ENCODE results near the gene NEK7. TPM values are rescaled to one million over a fixed set of nuclear protein-coding genes. Genes with fewer than 3 reads are reported as not detected.
"Not testable (repeated sequence)": the region's sequence is repeated elsewhere in the genome, so short reads cannot be mapped to it uniquely, and the experiment has no call there.

Gene NEK7
- total RNA-seq (2014; rRNA removed; shearing (Covaris generic)): 13.6 and 15.6 TPM in 2 replicates

DNA sequence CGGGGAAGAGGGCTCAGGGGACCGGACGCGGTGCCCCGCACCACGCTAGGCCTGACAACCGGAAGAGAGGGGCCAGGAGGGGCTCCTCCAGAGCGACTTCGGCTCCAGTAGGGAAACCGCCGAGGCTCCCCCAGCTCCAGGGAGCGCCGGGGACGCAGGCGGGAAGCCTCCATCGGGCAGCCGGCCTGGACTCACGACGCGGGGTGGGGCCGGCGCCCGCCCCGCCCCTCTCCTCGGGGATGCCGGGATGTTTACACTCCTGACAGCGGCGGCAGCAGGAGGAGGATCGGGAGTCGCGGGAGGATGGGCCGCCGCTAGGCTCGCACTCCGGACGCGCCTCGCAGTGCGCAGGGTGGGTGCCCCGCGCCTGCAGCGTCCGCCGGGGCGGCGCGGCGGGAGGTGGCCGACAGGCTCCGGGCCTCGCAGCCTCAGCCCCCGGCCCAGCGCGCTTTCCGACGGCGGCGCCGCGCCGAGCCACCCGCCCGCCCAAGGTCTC is at the start of gene NEK7:
Gene NEK7, plus strand, starts transcription at position 254 of the 496 bp plus-strand sequence. CDS start 75,583 bp downstream, outside the sequence.
- DNase-seq (ENCODE audit: low spot score): peak; percentile 53
- in situ Hi-C loops (cut with HindIII; ENCODE audit: low sequenced_read_pairs): no loop called here

DNA sequence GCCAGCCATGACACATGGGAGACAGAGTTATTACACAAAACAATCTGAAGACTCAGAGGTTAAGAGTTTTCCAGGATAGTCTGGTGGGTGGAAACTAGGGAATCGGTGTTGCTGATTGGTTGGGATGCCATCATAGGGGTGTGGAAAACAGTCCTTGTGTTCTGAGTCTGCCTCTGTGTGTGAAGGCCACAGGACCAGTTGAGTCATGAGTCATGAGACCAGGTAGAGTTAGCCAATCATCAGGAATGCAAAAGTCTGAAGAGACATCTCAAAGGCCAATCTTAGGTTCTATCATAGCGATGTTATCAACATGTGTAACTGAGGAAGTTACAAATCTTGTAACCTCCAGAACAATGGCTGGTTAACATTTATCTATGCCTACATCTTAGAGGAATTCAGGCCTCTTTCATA is 49.7 kb upstream of the NEK7 start:
- DNase-seq (ENCODE audit: low spot score): no peak
- in situ Hi-C loops (cut with HindIII; ENCODE audit: low sequenced_read_pairs): no loop called here

DNA sequence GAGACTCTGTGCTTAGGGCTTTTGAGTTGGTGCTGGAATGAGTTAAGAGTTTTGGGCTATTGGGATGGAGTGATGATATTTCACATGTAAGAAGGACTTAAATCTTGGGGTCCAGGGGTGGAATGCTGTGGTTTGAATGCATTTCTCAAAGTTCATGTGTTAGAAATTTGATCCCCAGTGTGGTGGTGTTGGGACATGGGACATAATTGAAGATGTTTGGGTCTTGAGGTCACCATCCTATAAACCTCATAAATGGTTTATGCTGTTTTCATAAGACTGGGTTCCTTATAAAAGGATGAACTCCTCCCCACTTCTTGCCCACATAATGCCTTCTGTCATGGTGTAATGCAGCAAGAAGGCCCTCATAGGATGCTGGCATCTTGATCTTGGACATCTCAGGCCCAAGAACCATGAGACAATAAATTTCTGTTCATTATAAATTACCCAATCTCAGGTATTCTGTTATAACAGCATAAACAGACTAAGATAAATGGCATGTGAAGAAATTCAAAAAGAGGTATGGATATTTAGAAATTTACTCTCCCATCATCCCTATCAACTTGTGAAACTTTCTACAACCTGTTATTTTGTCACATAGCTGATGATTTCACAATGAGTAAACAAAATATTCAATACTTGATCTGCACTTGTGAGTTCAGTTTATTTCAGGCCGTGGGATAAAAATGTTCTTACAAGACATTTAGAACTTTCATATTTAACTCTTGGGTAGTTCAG is 48.0 kb upstream of the NEK7 start:
- in situ Hi-C loops (cut with HindIII; ENCODE audit: low sequenced_read_pairs): no loop called here
- no peak for DNase-seq (ENCODE audit: low spot score)

GRCh38 chr1:198109371-198109715 is 47.5 kb upstream of the NEK7 start:
- in situ Hi-C loops (cut with HindIII; ENCODE audit: low sequenced_read_pairs): no loop called here
- no peak for DNase-seq (ENCODE audit: low spot score)

- DNase-seq (ENCODE audit: low spot score): no peak
- in situ Hi-C loops (cut with HindIII; ENCODE audit: low sequenced_read_pairs): no loop called here
Measured at GRCh38 chr1:198113342-198113750, 43.5 kb upstream of the NEK7 start.

DNA sequence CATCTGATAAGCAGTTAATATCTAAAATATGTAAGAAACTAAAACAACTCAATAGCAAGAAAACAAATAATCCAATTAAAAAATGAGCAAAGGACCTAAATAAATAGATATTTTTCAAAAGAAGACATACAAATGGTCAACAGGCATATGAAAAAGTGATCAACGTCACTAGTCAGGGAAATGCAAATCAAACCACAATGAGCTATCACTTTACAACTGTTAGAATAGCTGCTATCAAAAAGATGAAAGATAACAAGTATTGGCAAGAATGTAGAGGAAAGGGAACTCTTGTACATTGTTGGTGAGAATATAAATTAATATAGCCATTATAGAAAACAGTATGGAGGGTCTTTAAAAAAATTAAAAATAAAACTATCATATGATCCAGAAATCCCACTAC is 40.7 kb upstream of the NEK7 start:
- in situ Hi-C loops (cut with HindIII; ENCODE audit: low sequenced_read_pairs): no loop called here

GRCh38 chr1:198116469-198116868 is 40.3 kb upstream of the NEK7 start:
- DNase-seq (ENCODE audit: low spot score): no peak
- in situ Hi-C loops (cut with HindIII; ENCODE audit: low sequenced_read_pairs): no loop called here

More for the DNA sequence above, 40.7 kb upstream of the NEK7 start:
- DNase-seq (ENCODE audit: low spot score): no peak

DNA sequence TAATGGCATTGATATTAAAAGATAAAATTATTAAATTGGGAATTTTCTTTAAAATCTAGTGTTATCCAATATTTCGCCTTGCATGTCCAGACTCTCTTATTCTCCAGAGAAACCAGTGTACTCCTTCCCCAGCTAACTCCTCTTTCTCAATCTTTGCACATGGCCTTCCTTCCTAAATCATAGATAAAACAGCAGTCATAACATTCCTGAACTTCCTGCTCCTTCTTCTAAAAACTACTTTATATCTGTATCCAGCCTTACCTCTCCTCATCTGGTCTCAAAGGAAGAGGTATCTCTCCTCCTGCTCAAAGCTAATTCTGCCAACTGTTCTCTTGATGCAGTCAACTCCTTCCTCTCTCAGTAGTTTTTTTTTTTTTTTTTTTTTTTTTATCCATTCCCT is 39.5 kb upstream of the NEK7 start:
- in situ Hi-C loops (cut with HindIII; ENCODE audit: low sequenced_read_pairs): no loop called here
- no peak for DNase-seq (ENCODE audit: low spot score)

DNA sequence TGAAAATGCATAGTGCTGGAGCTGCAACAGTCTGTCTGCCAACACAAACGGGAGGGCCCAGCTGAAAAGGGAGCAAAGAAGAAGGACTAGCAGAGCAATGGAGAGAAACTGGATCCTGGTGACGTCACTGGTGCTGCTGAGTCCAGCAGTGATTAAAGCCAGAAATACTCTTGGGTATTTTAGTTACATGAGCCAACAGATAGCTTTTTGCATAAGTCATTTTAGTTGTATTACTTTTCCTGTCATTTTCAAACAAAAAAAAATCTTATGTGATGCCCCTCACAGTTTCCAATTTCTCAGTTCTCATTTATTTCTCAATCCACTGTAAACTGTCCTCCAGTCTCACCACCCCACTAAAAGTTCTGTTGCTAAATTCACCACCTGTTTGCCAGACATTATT is 38.7 kb upstream of the NEK7 start:
- in situ Hi-C loops (cut with HindIII; ENCODE audit: low sequenced_read_pairs): no loop called here
- no peak for DNase-seq (ENCODE audit: low spot score)

GRCh38 chr1:198119906-198120305 is 36.9 kb upstream of the NEK7 start:
- in situ Hi-C loops (cut with HindIII; ENCODE audit: low sequenced_read_pairs): no loop called here
- DNase-seq (ENCODE audit: low spot score): no peak

DNA sequence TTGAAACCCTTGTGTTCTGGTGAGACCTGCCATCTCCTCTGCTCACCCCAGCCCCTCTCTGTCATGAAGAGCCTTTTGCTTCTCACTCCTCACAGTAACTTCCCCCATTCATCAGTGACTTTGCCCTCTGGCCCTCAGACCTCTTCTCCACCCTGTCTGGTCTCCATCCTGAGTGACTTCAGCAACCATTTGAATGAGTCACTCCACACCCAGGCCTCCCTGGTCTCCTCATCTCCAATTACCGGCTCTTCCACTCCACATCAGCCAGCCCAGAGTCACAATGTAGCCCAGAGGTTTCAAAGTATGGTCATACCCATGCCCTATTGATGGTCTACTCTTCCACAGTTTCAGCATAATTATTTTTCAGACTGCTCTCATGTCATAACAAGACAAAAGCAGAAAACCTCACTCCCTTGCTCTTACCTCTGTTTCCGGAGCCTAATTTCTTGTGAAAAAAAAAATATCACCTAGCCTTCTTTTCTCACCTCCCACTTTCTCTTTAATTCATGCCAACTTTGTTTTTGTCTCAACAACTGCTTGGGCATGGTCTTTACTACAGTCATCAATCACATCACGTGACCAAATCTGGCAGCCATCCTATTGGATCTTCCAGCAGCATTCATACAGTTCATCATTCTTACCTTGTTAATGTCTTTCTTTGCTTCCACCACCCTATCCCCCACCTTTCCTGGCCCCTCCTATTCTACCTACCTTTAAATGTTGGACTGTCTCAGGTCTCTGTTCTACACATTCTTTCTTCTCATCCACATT is 35.6 kb upstream of the NEK7 start:
- no peak for DNase-seq (ENCODE audit: low spot score)
- in situ Hi-C loops (cut with HindIII; ENCODE audit: low sequenced_read_pairs): no loop called here

GRCh38 chr1:198122693-198123092 is 34.1 kb upstream of the NEK7 start:
- DNase-seq (ENCODE audit: low spot score): no peak
- in situ Hi-C loops (cut with HindIII; ENCODE audit: low sequenced_read_pairs): no loop called here

DNA sequence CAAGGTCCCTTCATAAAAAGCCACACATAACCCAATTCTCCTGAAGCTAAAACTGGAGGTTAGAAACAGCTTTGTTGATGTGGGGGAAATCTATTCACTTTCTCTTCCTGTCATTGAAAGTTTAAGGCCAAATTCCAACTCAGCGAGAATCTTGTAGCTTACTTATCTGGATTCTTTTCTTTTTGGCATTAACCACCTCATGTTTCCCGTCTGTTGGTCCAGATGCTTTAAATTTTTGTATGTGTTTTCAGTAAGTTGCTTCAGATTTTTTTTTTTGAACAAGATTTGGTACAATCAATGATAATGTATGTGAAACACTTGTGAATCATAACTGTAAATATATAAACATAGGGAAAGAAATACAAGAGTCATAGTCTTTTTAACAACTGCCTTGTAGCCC is 33.7 kb upstream of the NEK7 start:
- in situ Hi-C loops (cut with HindIII; ENCODE audit: low sequenced_read_pairs): no loop called here
- DNase-seq (ENCODE audit: low spot score): no peak

- no peak for DNase-seq (ENCODE audit: low spot score)
- in situ Hi-C loops (cut with HindIII; ENCODE audit: low sequenced_read_pairs): no loop called here
Measured at GRCh38 chr1:198124673-198125072, 32.1 kb upstream of the NEK7 start.

DNA sequence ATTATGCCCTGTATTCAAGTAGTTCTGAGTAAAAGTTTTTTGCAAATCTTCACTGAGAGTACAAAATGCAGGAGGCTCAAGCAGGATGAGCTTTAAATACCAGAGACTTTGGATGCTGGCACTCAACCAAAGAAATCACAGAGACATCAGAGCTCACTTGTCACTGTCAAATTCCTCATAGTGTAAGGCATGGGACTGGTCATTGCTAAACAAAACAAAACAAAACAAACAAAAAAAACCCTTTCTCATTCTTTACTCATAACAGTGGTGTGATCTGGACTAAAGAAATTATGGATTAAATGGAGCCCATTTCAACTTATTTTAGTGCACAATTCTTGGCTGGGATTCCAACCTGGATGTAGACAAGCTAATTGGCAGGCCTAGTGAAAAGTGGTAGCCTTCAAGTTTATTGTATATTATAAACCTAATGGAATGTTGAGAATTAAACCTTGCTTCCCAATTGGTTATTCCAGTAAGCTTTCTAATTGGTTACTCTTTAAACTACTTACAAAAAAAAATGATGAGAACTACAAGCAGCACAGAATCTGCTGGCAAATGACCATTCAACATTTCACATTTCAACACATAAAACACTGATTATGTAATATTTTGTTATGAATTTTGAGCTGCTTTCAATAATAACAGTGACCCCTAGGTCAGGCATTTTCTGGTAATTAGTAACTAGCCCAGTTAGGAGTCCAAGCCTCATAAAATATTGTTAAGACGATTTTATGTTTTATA is 30.6 kb upstream of the NEK7 start:
- in situ Hi-C loops (cut with HindIII; ENCODE audit: low sequenced_read_pairs): no loop called here
- DNase-seq (ENCODE audit: low spot score): no peak

DNA sequence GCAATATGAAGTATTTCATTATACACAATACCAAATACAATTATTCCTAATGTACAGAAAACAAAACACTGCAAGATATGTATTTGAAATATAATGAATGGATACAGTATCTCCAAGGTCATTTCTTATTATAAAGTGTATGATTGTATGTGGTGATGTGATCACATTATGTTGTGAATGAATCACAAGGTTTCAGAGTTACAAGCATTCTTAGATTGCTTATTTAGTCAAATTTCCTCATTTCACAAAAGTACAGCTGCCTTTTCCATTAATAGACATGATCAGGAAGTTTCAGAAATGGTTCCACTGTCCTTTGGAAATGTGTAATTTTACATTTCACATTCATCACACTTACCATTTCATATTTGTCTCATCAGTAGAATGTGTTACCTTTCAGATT is 28.3 kb upstream of the NEK7 start:
- in situ Hi-C loops (cut with HindIII; ENCODE audit: low sequenced_read_pairs): no loop called here
- DNase-seq (ENCODE audit: low spot score): no peak

DNA sequence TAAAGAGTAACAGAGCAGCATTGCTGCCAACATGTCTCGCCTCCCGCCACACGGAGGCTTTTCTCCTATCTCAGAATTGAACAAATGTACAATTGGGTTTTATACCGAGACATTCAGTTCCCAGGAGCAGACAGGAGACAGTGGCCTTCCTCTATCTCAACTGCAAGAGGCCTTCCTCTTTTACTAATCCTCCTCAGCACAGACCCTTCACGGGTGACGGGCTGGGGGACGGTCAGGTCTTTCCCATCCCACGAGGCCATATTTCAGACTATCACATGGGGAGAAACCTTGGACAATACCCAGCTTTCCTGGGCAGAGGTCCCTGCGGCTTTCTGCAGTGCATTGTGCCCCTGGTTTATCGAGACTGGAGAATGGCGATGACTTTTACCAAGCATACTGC is 26.7 kb upstream of the NEK7 start:
- in situ Hi-C loops (cut with HindIII; ENCODE audit: low sequenced_read_pairs); DNase-seq (ENCODE audit: low spot score): not testable (repeated sequence)

DNA sequence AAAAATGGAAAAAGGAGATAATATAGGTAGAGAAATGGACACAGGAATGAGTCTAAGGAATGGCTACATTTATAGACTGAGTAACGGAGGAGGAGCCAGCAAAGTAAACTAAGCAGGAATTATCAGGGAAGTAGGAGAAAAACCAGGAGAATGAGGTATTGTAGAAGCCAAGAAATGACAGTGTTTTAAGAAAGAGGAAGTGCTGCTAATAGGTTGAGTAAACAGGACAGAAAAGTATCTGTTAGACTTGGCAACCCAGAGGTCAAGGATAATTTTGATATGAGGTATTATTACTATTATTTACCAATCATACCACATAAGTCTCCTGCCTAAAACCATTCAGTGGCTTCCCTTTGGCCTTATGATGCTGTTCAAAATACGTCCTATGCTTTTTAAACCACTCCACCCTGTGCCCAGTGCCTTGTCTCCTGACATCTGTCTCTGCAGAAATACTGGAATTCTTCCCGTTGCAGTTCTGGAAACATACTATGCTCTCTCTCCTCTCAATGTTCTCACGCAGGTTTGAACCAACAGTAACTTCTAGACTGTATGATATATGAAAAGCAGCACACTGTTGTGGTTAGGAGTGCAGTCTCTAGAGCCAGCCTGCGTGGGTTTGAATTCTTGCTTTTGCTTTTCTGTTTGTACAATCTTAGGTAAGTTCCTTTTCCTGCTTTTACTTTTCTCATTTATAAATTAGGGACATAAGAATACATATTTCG is 24.6 kb upstream of the NEK7 start:
- DNase-seq (ENCODE audit: low spot score): no peak
- in situ Hi-C loops (cut with HindIII; ENCODE audit: low sequenced_read_pairs): no loop called here

- in situ Hi-C loops (cut with HindIII; ENCODE audit: low sequenced_read_pairs): no loop called here
- DNase-seq (ENCODE audit: low spot score): no peak
Measured at GRCh38 chr1:198134252-198134651, 22.5 kb upstream of the NEK7 start.
